IMR-90 (cell line): ENCODE results near the gene NALF2. TPM values are rescaled to one million over a fixed set of nuclear protein-coding genes. Genes with fewer than 3 reads are reported as not detected.

Experiments used
- ATAC-seq: fragments of 200-7000 bp; cut with Tn5 transposase; 2 replicates; pipeline ENCODE4 v1.9.1; 2020; ENCODE audit warnings: low read depth, mild to moderate bottlenecking, moderate library complexity
- BruUV-seq: library from RNA; stranded (reverse); fragments of 400-500 nt; replicated peaks from 2 replicates; lab custom pipeline; 2021; lab: Mats Ljungman, UMichigan
- CTCF ChIA-PET: fragments of 300-600 bp; formaldehyde crosslinking; extraction: SDS; loops from one replicate; lab custom pipeline; 2021; ENCODE audit warnings: antibody characterized with exemption; lab: Yijun Ruan, JAX
- POLR2A ChIA-PET: fragments of 300-600 bp; sonication (Branson Sonifier 250); formaldehyde crosslinking; loops from one replicate; lab custom pipeline; 2022; ENCODE audit warnings: antibody characterized with exemption; ENCODE audit not compliant: unreplicated experiment; lab: Charles Lee
- DNase-seq: peaks from one replicate; pipeline ENCODE4 v3.0.0; 2013
- H2AFZ ChIP-seq: replicated peaks from 2 replicates; pipeline ENCODE3; 2013; ENCODE audit warnings: low read length, mild to moderate bottlenecking; ENCODE audit not compliant: poor library complexity
- H2AK5ac ChIP-seq: 2 replicates; pipeline ENCODE4 v1.6.1; 2013; ENCODE audit warnings: low read depth, low read length, inconsistent platforms
- H2AK9ac ChIP-seq: replicated peaks from 2 replicates; pipeline ENCODE3; 2013; ENCODE audit warnings: mild to moderate bottlenecking, low read depth, low read length, moderate library complexity; ENCODE audit not compliant: poor library complexity
- H2BK120ac ChIP-seq: 2 replicates; pipeline ENCODE4 v1.6.1; 2013; ENCODE audit warnings: low read depth, low read length, inconsistent platforms
- H2BK15ac ChIP-seq: 3 replicates; pipeline ENCODE4 v1.6.1; 2013; ENCODE audit warnings: low read depth, low read length, inconsistent platforms
- H2BK20ac ChIP-seq: 2 replicates; pipeline ENCODE4 v1.6.1; 2013; ENCODE audit warnings: low read depth, mild to moderate bottlenecking, inconsistent platforms, low read length, moderate library complexity
- H2BK5ac ChIP-seq: 2 replicates; pipeline ENCODE4 v1.6.1; 2013; ENCODE audit warnings: mild to moderate bottlenecking, low read depth, low read length, inconsistent platforms; ENCODE audit not compliant: poor library complexity, severe bottlenecking
- H3K14ac ChIP-seq: replicated peaks from 2 replicates; pipeline ENCODE4 v1.6.1; 2013; ENCODE audit warnings: low read depth, low read length, inconsistent platforms
- H3K18ac ChIP-seq: 2 replicates; pipeline ENCODE4 v1.6.1; 2013; ENCODE audit warnings: low read depth, low read length, control low read depth
- H3K23ac ChIP-seq: 2 replicates; pipeline ENCODE4 v1.6.1; 2013; ENCODE audit warnings: low read depth, low read length, inconsistent platforms
- H3K27ac ChIP-seq: 2 replicates; pipeline ENCODE4 v1.5.1; 2013; ENCODE audit warnings: mild to moderate bottlenecking, control low read depth, low read length; ENCODE audit not compliant: insufficient read depth
- H3K27me3 ChIP-seq: 2 replicates; pipeline ENCODE4 v1.6.1; 2013; ENCODE audit warnings: low read length; ENCODE audit not compliant: control insufficient read depth, insufficient read depth
- H3K36me3 ChIP-seq: 2 replicates; pipeline ENCODE4 v1.6.1; 2013; ENCODE audit warnings: low read length, mixed read lengths; ENCODE audit not compliant: control insufficient read depth, insufficient read depth
- H3K4ac ChIP-seq: 2 replicates; pipeline ENCODE4 v1.6.1; 2013; ENCODE audit warnings: low read depth, low read length, inconsistent platforms
- H3K4me1 ChIP-seq: 2 replicates; pipeline ENCODE4 v1.6.1; 2013; ENCODE audit warnings: low read length, mixed read lengths; ENCODE audit not compliant: control insufficient read depth, insufficient read depth
- H3K4me2 ChIP-seq: 2 replicates; pipeline ENCODE4 v1.6.1; 2013; ENCODE audit warnings: low read depth, mild to moderate bottlenecking, control low read depth, low read length, moderate library complexity
- H3K4me3 ChIP-seq: 2 replicates; pipeline ENCODE4 v1.5.1; 2013; ENCODE audit warnings: low read depth, mild to moderate bottlenecking, control low read depth, low read length, moderate library complexity; ENCODE audit not compliant: insufficient read depth
- H3K56ac ChIP-seq: 2 replicates; pipeline ENCODE4 v1.6.1; 2013; ENCODE audit warnings: low read length, inconsistent platforms; ENCODE audit not compliant: insufficient read depth; ENCODE audit errors: extremely low read depth
- H3K79me1 ChIP-seq, 2 experiments: 2 replicates each; pipeline ENCODE4 v1.6.1; 2013; ENCODE audit warnings: low read length in 2 of 2, inconsistent platforms in 1 of 2, low read depth in 1 of 2
- H3K9ac ChIP-seq: 2 replicates; pipeline ENCODE4 v1.6.1; 2013; ENCODE audit warnings: low read depth, low read length, control low read depth
- H3K9me1 ChIP-seq: 2 replicates; pipeline ENCODE4 v1.6.1; 2013; ENCODE audit warnings: low read length, inconsistent platforms; ENCODE audit not compliant: insufficient read depth
- H3K9me3 ChIP-seq: 2 replicates; pipeline ENCODE4 v1.6.1; 2013; ENCODE audit warnings: low read length; ENCODE audit not compliant: control insufficient read depth, insufficient read depth
- H4K20me1 ChIP-seq: 2 replicates; pipeline ENCODE4 v1.6.1; 2013; ENCODE audit warnings: low read length, inconsistent platforms; ENCODE audit not compliant: insufficient read depth
- H4K5ac ChIP-seq: 2 replicates; pipeline ENCODE4 v1.6.1; 2013; ENCODE audit warnings: mild to moderate bottlenecking, low read depth, low read length, control low read depth
- H4K8ac ChIP-seq, 2 experiments: 2 replicates each; pipeline ENCODE4 v1.6.1; 2013; ENCODE audit warnings: low read depth in 2 of 2, low read length in 2 of 2, control low read depth in 1 of 2, inconsistent platforms in 1 of 2
- H4K91ac ChIP-seq: 2 replicates; pipeline ENCODE4 v1.6.1; 2013; ENCODE audit warnings: low read depth, low read length, inconsistent platforms; ENCODE audit not compliant: insufficient read depth
- BHLHE40 ChIP-seq: fragments of 150-350 bp; IDR thresholded peaks from 2 replicates; pipeline ENCODE4 v1.6.1; 2016; ENCODE audit warnings: mild to moderate bottlenecking, low read depth, low read length
- CEBPB ChIP-seq: IDR thresholded peaks from 2 replicates; pipeline ENCODE4 v1.6.1; 2012; ENCODE audit warnings: low read depth, low read length, improper control_type of control experiment
- CHD1 ChIP-seq: IDR thresholded peaks from 2 replicates; pipeline ENCODE4 v1.6.1; 2012; ENCODE audit warnings: low read depth, low read length, improper control_type of control experiment
- FOS ChIP-seq: fragments of 150-350 bp; IDR thresholded peaks from 2 replicates; pipeline ENCODE4 v1.6.1; 2016; ENCODE audit warnings: low read depth, low read length
- MAFK ChIP-seq: IDR thresholded peaks from 2 replicates; pipeline ENCODE4 v1.6.1; 2012; ENCODE audit warnings: low read depth, low read length, improper control_type of control experiment
- MAZ ChIP-seq: IDR thresholded peaks from 2 replicates; pipeline ENCODE4 v1.6.1; 2012; ENCODE audit warnings: low read depth, mild to moderate bottlenecking, low read length, improper control_type of control experiment, moderate library complexity, borderline replicate concordance
- MXI1 ChIP-seq: IDR thresholded peaks from 2 replicates; pipeline ENCODE4 v1.6.1; 2012; ENCODE audit warnings: low read depth, mild to moderate bottlenecking, low read length, moderate library complexity, borderline replicate concordance
- NFE2L2 ChIP-seq: fragments of 150-350 bp; IDR thresholded peaks from 2 replicates; pipeline ENCODE4 v1.6.1; 2016; ENCODE audit warnings: low read depth, mild to moderate bottlenecking, low read length
- POLR2A ChIP-seq: IDR thresholded peaks from 2 replicates; pipeline ENCODE4 v1.6.1; 2012; ENCODE audit warnings: mild to moderate bottlenecking, low read depth, low read length
- RAD21 ChIP-seq: IDR thresholded peaks from 2 replicates; pipeline ENCODE4 v1.6.1; 2012; ENCODE audit warnings: low read length, improper control_type of control experiment
- RCOR1 ChIP-seq: IDR thresholded peaks from 2 replicates; pipeline ENCODE4 v1.6.1; 2012; ENCODE audit warnings: mild to moderate bottlenecking, low read length, improper control_type of control experiment; ENCODE audit not compliant: insufficient replicate concordance
- RFX5 ChIP-seq: IDR thresholded peaks from 2 replicates; pipeline ENCODE4 v1.8.0; 2012; ENCODE audit warnings: low read depth, mild to moderate bottlenecking, low read length, moderate library complexity
- USF2 ChIP-seq: fragments of 150-350 bp; IDR thresholded peaks from 2 replicates; pipeline ENCODE4 v1.6.1; 2017; ENCODE audit warnings: mild to moderate bottlenecking, antibody characterized with exemption, low read length, low read depth
- WGBS, 2 experiments: methylation state at CpG; one replicate each; pipeline versions ENCODE4 v1.1.5 to v1.1.7; 2013; ENCODE audit warnings: missing lambda C conversion rate in 2 of 2; ENCODE audit not compliant: insufficient read length in 1 of 2; ENCODE audit errors: extremely low coverage in 2 of 2; 5-methylcytosine and 5-hydroxymethylcytosine counted together
- dilution Hi-C: fragments of 300-500 bp; cut with HindIII; formaldehyde crosslinking; loops from one replicate; pipeline ENCODE4 v1.14.3; 2018; ENCODE audit warnings: low sequenced_read_pairs; ENCODE audit not compliant: unreplicated experiment
- in situ Hi-C: fragments of 300-500 bp; cut with MboI; formaldehyde crosslinking; loops from 3 replicates; pipeline ENCODE4 v1.14.3; 2019; ENCODE audit warnings: low sequenced_read_pairs, inconsistent platforms, mixed read lengths
- intact Hi-C: fragments of 100-400 bp; cut with micrococcal nuclease; formaldehyde crosslinking; loops from 2 replicates; pipeline ENCODE4 v1.10.0; 2022
- polyA plus RNA-seq, 3 experiments: library from polyadenylated mRNA; depleted of rRNA; stranded (reverse); fragments of >200 nt; gene quantifications; 2 replicates each; pipeline ENCODE4 v1.2.3, GENCODE V29; 2012; ENCODE audit warnings: low replicate concordance in 1 of 3
- total RNA-seq: library from RNA; depleted of rRNA; stranded (reverse); fragments of >200 nt; gene quantifications from 2 replicates; pipeline ENCODE4 v1.2.3, GENCODE V29; 2012
- TF ChIP-seq, protein P1 (sequence below): conservative IDR thresholded peaks from 2 replicates; pipeline ENCODE4 v1.5.1; 2012; ENCODE audit warnings: mild to moderate bottlenecking, low read depth, low read length, improper control_type of control experiment
- TF ChIP-seq, protein P2 (sequence below): fragments of 150-350 bp; IDR thresholded peaks from 2 replicates; pipeline ENCODE4 v1.6.1; 2016; ENCODE audit warnings: low read depth, mild to moderate bottlenecking, low read length, moderate library complexity, borderline replicate concordance

The NALF2 gene
- total and polyA plus RNA-seq, 2 of the 4 experiments (the other 2 are of a cell fraction): not detected

- Histone ChIP-seq H2BK5ac (no peak overlapping the region), H3K9me1 (no peaks in the 10 kb centered on the region), H3K27me3 (peaks cover 22% of the 10 kb centered on the region), H3K4me1 (no peaks in the 10 kb centered on the region), H3K4me3 (no peak overlapping the region), H3K36me3 (no peaks in the 10 kb centered on the region), H2BK120ac (no peak overlapping the region), H3K23ac (no peak overlapping the region), H3K9me3 (peaks cover 2% of the 10 kb centered on the region; the same call in 1 of the 2 replicates), H2AK5ac (no peak overlapping the region), H3K18ac (no peak overlapping the region), H4K20me1 (no peaks in the 10 kb centered on the region), H3K9ac (no peak overlapping the region), H3K14ac (no peak overlapping the region), H4K91ac (no peak overlapping the region), H2AK9ac (no peak overlapping the region), H3K4ac (no peak overlapping the region), H2BK20ac (no peak overlapping the region), H3K79me1 (no peaks in the 10 kb centered on the region), H3K27ac (no peak overlapping the region), H3K56ac (no peak overlapping the region), H2BK15ac (no peak overlapping the region), H4K8ac (no peak overlapping the region), H4K5ac (no peak overlapping the region), H3K4me2 (no peak overlapping the region), H2AFZ (no peak overlapping the region)
- in situ Hi-C loops (no loop called here), dilution Hi-C loops (no loop called here), intact Hi-C loops (no loop called here)
- ATAC-seq: no peak
- ChIA-PET POLR2A (no interaction called here), CTCF (no interaction called here)
- WGBS, 2 experiments: 34% methylated on average over 53 of the region's 146 CpGs; no CpG with 5 or more reads in 1 of the 2 experiments
- TF ChIP-seq CHD1 (no peak), BHLHE40 (no peak), USF2 (no peak), MXI1 (no peak), MAFK (no peak), MAZ (no peak), RCOR1 (no peak), NFE2L2 (no peak), POLR2A (no peak), CEBPB (no peak), RFX5 (no peak), FOS (no peak), RAD21 (no peak)
- TF ChIP-seq, protein P1, sequence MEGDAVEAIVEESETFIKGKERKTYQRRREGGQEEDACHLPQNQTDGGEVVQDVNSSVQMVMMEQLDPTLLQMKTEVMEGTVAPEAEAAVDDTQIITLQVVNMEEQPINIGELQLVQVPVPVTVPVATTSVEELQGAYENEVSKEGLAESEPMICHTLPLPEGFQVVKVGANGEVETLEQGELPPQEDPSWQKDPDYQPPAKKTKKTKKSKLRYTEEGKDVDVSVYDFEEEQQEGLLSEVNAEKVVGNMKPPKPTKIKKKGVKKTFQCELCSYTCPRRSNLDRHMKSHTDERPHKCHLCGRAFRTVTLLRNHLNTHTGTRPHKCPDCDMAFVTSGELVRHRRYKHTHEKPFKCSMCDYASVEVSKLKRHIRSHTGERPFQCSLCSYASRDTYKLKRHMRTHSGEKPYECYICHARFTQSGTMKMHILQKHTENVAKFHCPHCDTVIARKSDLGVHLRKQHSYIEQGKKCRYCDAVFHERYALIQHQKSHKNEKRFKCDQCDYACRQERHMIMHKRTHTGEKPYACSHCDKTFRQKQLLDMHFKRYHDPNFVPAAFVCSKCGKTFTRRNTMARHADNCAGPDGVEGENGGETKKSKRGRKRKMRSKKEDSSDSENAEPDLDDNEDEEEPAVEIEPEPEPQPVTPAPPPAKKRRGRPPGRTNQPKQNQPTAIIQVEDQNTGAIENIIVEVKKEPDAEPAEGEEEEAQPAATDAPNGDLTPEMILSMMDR: no peak
- TF ChIP-seq, protein P2, sequence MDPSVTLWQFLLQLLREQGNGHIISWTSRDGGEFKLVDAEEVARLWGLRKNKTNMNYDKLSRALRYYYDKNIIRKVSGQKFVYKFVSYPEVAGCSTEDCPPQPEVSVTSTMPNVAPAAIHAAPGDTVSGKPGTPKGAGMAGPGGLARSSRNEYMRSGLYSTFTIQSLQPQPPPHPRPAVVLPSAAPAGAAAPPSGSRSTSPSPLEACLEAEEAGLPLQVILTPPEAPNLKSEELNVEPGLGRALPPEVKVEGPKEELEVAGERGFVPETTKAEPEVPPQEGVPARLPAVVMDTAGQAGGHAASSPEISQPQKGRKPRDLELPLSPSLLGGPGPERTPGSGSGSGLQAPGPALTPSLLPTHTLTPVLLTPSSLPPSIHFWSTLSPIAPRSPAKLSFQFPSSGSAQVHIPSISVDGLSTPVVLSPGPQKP: no peak
- BruUV-seq: no TSS peak
- no peak for DNase-seq
Observed at GRCh38 chrX:69504626-69505612, 793 bp downstream of the NALF2 start.
